Gastrocnemius medialis (tissue), 4 donors: Measurements from ENCODE around the gene SLC6A18. TPM values are rescaled to one million over a fixed set of nuclear protein-coding genes. Genes with fewer than 3 reads are reported as not detected.

Source experiments
- ATAC-seq, 2 donors: fragments of 150-250 bp; one replicate each; pipeline ENCODE4 v1.9.1; 2016
- DNase-seq, 2 donors: peaks; one replicate each; pipeline ENCODE4 v3.0.0-alpha.2; 2019
- H3K27ac ChIP-seq, 4 donors: fragments of 200-600 bp; sonication (generic); 1 replicate in 1 of 4; 2 replicates in 3 of 4; pipeline ENCODE4 v1.5.1; 2016 to 2018; ENCODE audit warnings: mild to moderate bottlenecking in 2 of 4, moderate library complexity in 1 of 4
- H3K27me3 ChIP-seq, 3 donors: fragments of 200-600 bp; sonication (generic) in 2 of 3; 1 replicate in 1 of 3; 2 replicates in 2 of 3; pipeline versions ENCODE4 v1.5.1 to v1.6.0; 2016 to 2019; ENCODE audit warnings: mild to moderate bottlenecking in 1 of 3, moderate library complexity in 1 of 3
- H3K36me3 ChIP-seq, 2 donors: fragments of 200-600 bp; sonication (generic) in 1 of 2; one replicate each; pipeline ENCODE4 v1.5.1; 2017 to 2018
- H3K4me1 ChIP-seq, 2 donors: fragments of 200-600 bp; sonication (generic) in 1 of 2; one replicate each; pipeline ENCODE4 v1.5.1; 2016 to 2017; ENCODE audit warnings: mild to moderate bottlenecking in 2 of 2
- H3K4me3 ChIP-seq, 4 donors: fragments of 200-600 bp; sonication (generic) in 3 of 4; 1 replicate in 1 of 4; 2 replicates in 3 of 4; pipeline ENCODE4 v1.5.1; 2016 to 2019; ENCODE audit warnings: mild to moderate bottlenecking in 2 of 4
- H3K9me3 ChIP-seq, 3 donors: fragments of 200-600 bp; sonication (generic) in 2 of 3; 1 replicate in 1 of 3; 2 replicates in 2 of 3; pipeline ENCODE4 v1.5.1; 2016 to 2019
- CTCF ChIP-seq, 5 experiments: fragments of 450-650 bp in 3 of 5; fragments of 200-600 bp in 2 of 5; sonication (generic) in 2 of 5; IDR thresholded peaks in 4 of 5; conservative IDR thresholded peaks in 1 of 5; 1 replicate in 4 of 5; 2 replicates in 1 of 5; pipeline ENCODE4 v1.5.1; 2016 to 2019; ENCODE audit warnings: antibody characterized with exemption in 5 of 5, mild to moderate bottlenecking in 3 of 5, moderate library complexity in 3 of 5
- POLR2A ChIP-seq, 2 donors: fragments of 450-650 bp; IDR thresholded peaks; one replicate each; pipeline ENCODE4 v1.6.1; 2017; ENCODE audit warnings: antibody characterized with exemption in 2 of 2, mild to moderate bottlenecking in 2 of 2, moderate library complexity in 2 of 2
- in situ Hi-C, 4 donors: fragments of 200-750 bp; cut with MboI; loops; one replicate each; pipeline versions ENCODE4 v1.15.0 to v1.8.0; 2017; ENCODE audit warnings: low sequenced_read_pairs in 4 of 4
- intact Hi-C: fragments of 100-400 bp; cut with DNase I; formaldehyde crosslinking; loops from one replicate; pipeline ENCODE4 v1.15.1; 2023; ENCODE audit warnings: low total_unique reads
- total RNA-seq, 4 donors: library from RNA; depleted of rRNA; stranded (reverse); fragments of >200 nt; gene quantifications; one replicate each; pipeline versions ENCODE4 v1.1.0 to v1.2.3, GENCODE V29; 2016

Gene SLC6A18
- total RNA-seq, 4 donors from 2014 or later = not detected

GRCh38 chr5:1232780-1233179 lies 7.6 kb downstream of the SLC6A18 start:
- no peak for ATAC-seq
- Histone ChIP-seq H3K36me3 (no peaks in the 10 kb centered on the region), H3K9me3 (no peaks in the 10 kb centered on the region), H3K27ac (no peak overlapping the region), H3K4me1 (peaks cover 2 to 3% of the 10 kb centered on the region in 2 donors), H3K27me3 (peaks cover 0 to 4% (median 3%) of the 10 kb centered on the region in 3 donors), H3K4me3 (no peak overlapping the region)
- in situ Hi-C loops = no loop called here
- no peak for DNase-seq
- TF ChIP-seq CTCF (IDR thresholded peaks at IDR 0.05 in 4 of 5, conservative IDR thresholded peaks at IDR 0.05 in 1 of 5) (no peak), POLR2A (IDR thresholded peaks at IDR 0.05) (no peak)
- intact Hi-C loops = no loop called here

- peaks cover 0 to 4% (median 3%) of the 10 kb centered on the region in 3 donors for H3K27me3 ChIP-seq
- intact Hi-C loops = no loop called here
- no peak overlapping the region for H3K27ac ChIP-seq
- TF ChIP-seq CTCF (IDR thresholded peaks at IDR 0.05 in 4 of 5, conservative IDR thresholded peaks at IDR 0.05 in 1 of 5) (no peak), POLR2A (IDR thresholded peaks at IDR 0.05) (no peak)
- no peak overlapping the region for H3K4me3 ChIP-seq
- in situ Hi-C loops = no loop called here
- DNase-seq = no peak
- ATAC-seq = no peak
- H3K4me1 ChIP-seq = no peaks in the 10 kb centered on the region
- no peaks in the 10 kb centered on the region for H3K9me3 ChIP-seq
- no peaks in the 10 kb centered on the region for H3K36me3 ChIP-seq
Observed at GRCh38 chr5:1235379-1235778, 10.2 kb downstream of the SLC6A18 start.

- intact Hi-C loops (no loop called here), in situ Hi-C loops (no loop called here)
- Histone ChIP-seq H3K4me1 (no peaks in the 10 kb centered on the region), H3K36me3 (no peaks in the 10 kb centered on the region), H3K27me3 (peaks cover 0 to 4% (median 3%) of the 10 kb centered on the region in 3 donors), H3K4me3 (no peak overlapping the region), H3K27ac (no peak overlapping the region), H3K9me3 (no peaks in the 10 kb centered on the region)
- no peak for DNase-seq
- ATAC-seq = no peak
- TF ChIP-seq POLR2A (IDR thresholded peaks at IDR 0.05) (no peak), CTCF (IDR thresholded peaks at IDR 0.05 in 4 of 5, conservative IDR thresholded peaks at IDR 0.05 in 1 of 5) (no peak)
Observed at GRCh38 chr5:1235838-1236237, 10.7 kb downstream of the SLC6A18 start.

- Histone ChIP-seq H3K4me1 (no peaks in the 10 kb centered on the region), H3K4me3 (no peak overlapping the region), H3K36me3 (no peaks in the 10 kb centered on the region), H3K9me3 (no peaks in the 10 kb centered on the region), H3K27ac (no peak overlapping the region), H3K27me3 (peaks cover 0 to 13% (median 6%) of the 10 kb centered on the region in 3 donors)
- no peak for ATAC-seq
- in situ Hi-C loops (no loop called here), intact Hi-C loops (no loop called here)
- DNase-seq = no peak
- TF ChIP-seq CTCF (IDR thresholded peaks at IDR 0.05 in 4 of 5, conservative IDR thresholded peaks at IDR 0.05 in 1 of 5) = no peak
- no peak for TF ChIP-seq POLR2A (IDR thresholded peaks at IDR 0.05)
Observed at GRCh38 chr5:1239505-1240251, 14.5 kb downstream of the SLC6A18 start.
